ENCODE measurements around the gene CLN5. TPM values are rescaled to one million over a fixed set of nuclear protein-coding genes. Genes with fewer than 3 reads are reported as not detected.
A peak's percentile ranks its signal among the peaks of the same experiment; 100 is the strongest.

Gene CLN5
- total and polyA plus RNA-seq, 2 of the 13 experiments (the other 11 are each of a cell fraction or from before 2014, with no cell fraction given): 10.1 to 13.7 TPM

GRCh38 chr13:76991796-76992547 lies at the start of gene CLN5 (continued):
- TF ChIP-seq, protein P1, sequence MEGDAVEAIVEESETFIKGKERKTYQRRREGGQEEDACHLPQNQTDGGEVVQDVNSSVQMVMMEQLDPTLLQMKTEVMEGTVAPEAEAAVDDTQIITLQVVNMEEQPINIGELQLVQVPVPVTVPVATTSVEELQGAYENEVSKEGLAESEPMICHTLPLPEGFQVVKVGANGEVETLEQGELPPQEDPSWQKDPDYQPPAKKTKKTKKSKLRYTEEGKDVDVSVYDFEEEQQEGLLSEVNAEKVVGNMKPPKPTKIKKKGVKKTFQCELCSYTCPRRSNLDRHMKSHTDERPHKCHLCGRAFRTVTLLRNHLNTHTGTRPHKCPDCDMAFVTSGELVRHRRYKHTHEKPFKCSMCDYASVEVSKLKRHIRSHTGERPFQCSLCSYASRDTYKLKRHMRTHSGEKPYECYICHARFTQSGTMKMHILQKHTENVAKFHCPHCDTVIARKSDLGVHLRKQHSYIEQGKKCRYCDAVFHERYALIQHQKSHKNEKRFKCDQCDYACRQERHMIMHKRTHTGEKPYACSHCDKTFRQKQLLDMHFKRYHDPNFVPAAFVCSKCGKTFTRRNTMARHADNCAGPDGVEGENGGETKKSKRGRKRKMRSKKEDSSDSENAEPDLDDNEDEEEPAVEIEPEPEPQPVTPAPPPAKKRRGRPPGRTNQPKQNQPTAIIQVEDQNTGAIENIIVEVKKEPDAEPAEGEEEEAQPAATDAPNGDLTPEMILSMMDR (CRISPR knock-in tag; IDR thresholded peaks at IDR 0.05): no peak
- TF ChIP-seq PRPF4 (IDR thresholded peaks at IDR 0.05; ENCODE audit: low read depth, low read length, poor library complexity, severe bottlenecking) (no peak), ISL2 (CRISPR knock-in tag; IDR thresholded peaks at IDR 0.05) (peak; percentile 60), ZNF17 (CRISPR knock-in tag; IDR thresholded peaks at IDR 0.05) (no peak), CREB3 (CRISPR knock-in tag; IDR thresholded peaks at IDR 0.05) (peak; percentile 75), ARID4A (CRISPR knock-in tag; IDR thresholded peaks at IDR 0.05; ENCODE audit: borderline replicate concordance) (peak; percentile 91), ZNF670 (CRISPR knock-in tag; IDR thresholded peaks at IDR 0.05; ENCODE audit: borderline replicate concordance) (peak; percentile 88; the same call in 1 of the 2 replicates), SIN3A (IDR thresholded peaks at IDR 0.05; ENCODE audit: borderline replicate concordance, low read depth, low read length) (peak; percentile 92; the same call in 1 of the 2 replicates), ZNF101 (CRISPR knock-in tag; IDR thresholded peaks at IDR 0.05; ENCODE audit: borderline replicate concordance, low read depth) (no peak), PPARG (CRISPR knock-in tag; conservative IDR thresholded peaks at IDR 0.05) (no peak), SP2 (CRISPR knock-in tag; IDR thresholded peaks at IDR 0.05) (peak; percentile 50), IRX3 (CRISPR knock-in tag; IDR thresholded peaks at IDR 0.05; ENCODE audit: borderline replicate concordance, low read depth) (0 out of 2 replicates have a peak, but pooled peaks have one; percentile 86), DRAP1 (CRISPR knock-in tag; IDR thresholded peaks at IDR 0.05) (peak; percentile 80), ZBTB20 (CRISPR knock-in tag; IDR thresholded peaks at IDR 0.05; ENCODE audit: borderline replicate concordance, low read depth) (no peak), ATF1 (CRISPR knock-in tag; IDR thresholded peaks at IDR 0.05) (peak; percentile 76), ZSCAN29 (CRISPR knock-in tag; conservative IDR thresholded peaks at IDR 0.05) (no peak), RBM39 (IDR thresholded peaks at IDR 0.05; ENCODE audit: low read depth, low read length, poor library complexity, severe bottlenecking) (no peak), CBX5 (CRISPR knock-in tag; IDR thresholded peaks at IDR 0.05; ENCODE audit: borderline replicate concordance) (peak; percentile 14; the same call in 1 of the 2 replicates), TCF7 (IDR thresholded peaks at IDR 0.05; ENCODE audit: low read depth) (no peak), ZNF75D (CRISPR knock-in tag; IDR thresholded peaks at IDR 0.05; ENCODE audit: borderline replicate concordance) (no peak)

All from HepG2 (cell line).